Subcutaneous abdominal adipose tissue (tissue), 5 donors: ENCODE measurements around the gene PAXX.
"Not testable (repeated sequence)": the region's sequence is repeated elsewhere in the genome, so short reads cannot be mapped to it uniquely, and the experiment has no call there.

Source experiments
- H3K27ac ChIP-seq: one replicate; pipeline ENCODE4 v1.7.0; 2013; ENCODE audit warnings: low read depth, mild to moderate bottlenecking, inconsistent platforms, low read length, moderate library complexity
- H3K27me3 ChIP-seq, 5 donors: one replicate each; pipeline ENCODE4 v1.7.0; 2013; ENCODE audit warnings: low read length in 5 of 5, inconsistent platforms in 1 of 5; ENCODE audit not compliant: control insufficient read depth in 5 of 5, insufficient read depth in 4 of 5
- H3K36me3 ChIP-seq, 5 donors: one replicate each; pipeline ENCODE4 v1.7.0; 2013; ENCODE audit warnings: low read length in 5 of 5; ENCODE audit not compliant: control insufficient read depth in 5 of 5, insufficient read depth in 5 of 5
- H3K4me1 ChIP-seq, 5 donors: one replicate each; pipeline ENCODE4 v1.7.0; 2013; ENCODE audit warnings: low read length in 5 of 5, mild to moderate bottlenecking in 3 of 5, moderate library complexity in 1 of 5; ENCODE audit not compliant: control insufficient read depth in 5 of 5, insufficient read depth in 5 of 5
- H3K4me3 ChIP-seq, 5 donors: one replicate each; pipeline ENCODE4 v1.7.0; 2013; ENCODE audit warnings: low read length in 5 of 5, low read depth in 1 of 5
- H3K9ac ChIP-seq, 5 donors: one replicate each; pipeline ENCODE4 v1.7.0; 2013; ENCODE audit warnings: low read length in 5 of 5, mild to moderate bottlenecking in 4 of 5, moderate library complexity in 3 of 5
- H3K9me3 ChIP-seq, 5 donors: one replicate each; pipeline ENCODE4 v1.7.0; 2013; ENCODE audit warnings: low read length in 5 of 5; ENCODE audit not compliant: control insufficient read depth in 5 of 5
- donor health status: healthy.
- donor health status: healthy.
- donor health status: healthy.
- donor health status: healthy.
- donor health status: healthy.

Gene PAXX

DNA sequence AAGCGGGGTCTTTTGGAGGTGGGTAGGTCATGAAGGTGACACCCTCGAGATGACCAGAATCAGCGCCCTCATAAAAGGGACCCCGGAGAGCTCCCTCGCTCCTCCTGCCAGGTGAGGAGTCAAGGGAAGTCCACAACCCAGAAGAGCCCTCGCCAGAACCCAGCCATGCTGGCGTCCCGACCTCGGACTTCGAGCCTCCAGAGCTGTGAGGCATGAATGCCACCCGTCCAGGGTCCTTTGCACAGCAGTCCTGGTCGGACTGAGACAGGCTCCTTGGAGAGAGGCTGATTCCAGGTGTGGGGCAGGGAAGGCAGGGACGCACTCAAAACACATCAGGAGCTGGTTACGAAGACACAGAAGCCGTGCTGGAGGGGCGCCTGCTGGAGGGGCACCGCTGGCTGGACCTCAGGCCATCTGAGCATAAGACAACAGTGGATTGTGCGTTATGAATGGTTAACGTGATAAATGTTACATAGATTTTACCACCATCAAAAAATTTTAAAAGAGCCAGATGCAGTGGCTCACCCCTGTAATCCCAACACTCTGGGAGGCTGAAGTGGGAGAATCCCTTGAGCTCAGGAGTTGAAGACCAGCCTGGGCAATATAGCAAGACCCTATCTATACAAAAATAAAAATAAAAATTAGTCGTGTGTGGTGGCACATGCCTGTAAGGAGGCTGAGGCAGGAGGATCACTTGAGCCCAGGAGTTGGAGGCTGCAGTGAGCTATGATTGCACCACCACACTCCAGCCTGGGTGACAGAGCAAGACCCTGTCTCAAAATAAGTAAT, 9.8 kb downstream of the PAXX start:
- H3K4me1 ChIP-seq, result peaks cover 0 to 13% (median 5%) of the 10 kb centered on the region in 5 donors
- H3K4me3 ChIP-seq, result no peak overlapping the region
- H3K27ac ChIP-seq, result no peak overlapping the region
- H3K27me3 ChIP-seq, result peaks cover 0 to 6% (median 1%) of the 10 kb centered on the region in 5 donors
- H3K9me3 ChIP-seq, result peaks cover 0 to 3% (median 0%) of the 10 kb centered on the region in 5 donors
- H3K36me3 ChIP-seq, result no peaks in the 10 kb centered on the region
- no peak overlapping the region for H3K9ac ChIP-seq

DNA sequence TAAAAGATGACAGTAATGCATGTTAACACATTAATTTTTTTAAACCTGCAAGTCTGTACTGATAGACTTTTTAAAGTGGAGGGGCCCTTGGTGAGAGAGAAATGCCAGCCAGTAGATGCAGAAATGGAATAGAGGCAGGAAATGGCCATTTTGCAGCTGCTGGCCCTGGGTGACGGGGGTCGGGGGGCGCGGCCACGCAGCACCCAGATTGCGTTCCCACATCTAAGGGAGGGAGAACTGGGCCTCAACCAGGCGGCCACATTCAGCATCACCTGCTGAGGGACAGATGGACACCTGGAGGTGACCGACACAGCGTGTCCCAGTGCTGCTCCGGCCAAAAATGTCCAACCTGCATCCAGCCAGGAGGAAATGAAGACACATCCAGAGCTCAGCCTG, 10.4 kb downstream of the PAXX start:
- Histone ChIP-seq H3K9ac (no peak overlapping the region), H3K4me1 (peaks cover 0 to 13% (median 5%) of the 10 kb centered on the region in 5 donors), H3K27me3 (no peaks in the 10 kb centered on the region), H3K36me3 (peaks cover 0 to 4% (median under 1%) of the 10 kb centered on the region in 5 donors), H3K27ac (no peak overlapping the region), H3K9me3 (peaks cover 0 to 3% (median 0%) of the 10 kb centered on the region in 5 donors), H3K4me3 (no peak overlapping the region)

DNA sequence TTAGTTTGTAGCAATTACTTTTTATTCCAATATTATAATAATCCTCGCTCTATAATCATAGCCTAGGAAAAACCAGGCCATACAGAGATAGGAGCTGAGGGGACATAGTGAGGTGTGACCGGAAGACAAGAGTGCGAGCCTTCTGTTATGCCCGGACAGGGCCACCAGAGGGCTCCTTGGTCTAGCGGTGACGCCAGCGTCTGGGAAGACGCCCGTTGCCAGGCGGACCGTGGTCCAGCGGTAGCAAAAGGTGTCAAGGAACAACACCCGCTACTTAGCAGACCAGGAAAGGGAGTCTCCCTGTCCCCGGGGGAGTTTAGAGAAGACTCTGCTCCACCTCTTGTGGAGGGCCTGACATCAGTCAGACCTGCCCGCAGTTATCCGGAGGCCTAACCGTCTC, 12.1 kb downstream of the PAXX start:
- Histone ChIP-seq H3K4me1 (peaks cover 0 to 13% (median 5%) of the 10 kb centered on the region in 5 donors), H3K36me3 (peaks cover 0 to 16% (median 9%) of the 10 kb centered on the region in 5 donors)
- H3K9me3 ChIP-seq, H3K27ac ChIP-seq, H3K9ac ChIP-seq, H3K27me3 ChIP-seq, H3K4me3 ChIP-seq: not testable (repeated sequence)

DNA sequence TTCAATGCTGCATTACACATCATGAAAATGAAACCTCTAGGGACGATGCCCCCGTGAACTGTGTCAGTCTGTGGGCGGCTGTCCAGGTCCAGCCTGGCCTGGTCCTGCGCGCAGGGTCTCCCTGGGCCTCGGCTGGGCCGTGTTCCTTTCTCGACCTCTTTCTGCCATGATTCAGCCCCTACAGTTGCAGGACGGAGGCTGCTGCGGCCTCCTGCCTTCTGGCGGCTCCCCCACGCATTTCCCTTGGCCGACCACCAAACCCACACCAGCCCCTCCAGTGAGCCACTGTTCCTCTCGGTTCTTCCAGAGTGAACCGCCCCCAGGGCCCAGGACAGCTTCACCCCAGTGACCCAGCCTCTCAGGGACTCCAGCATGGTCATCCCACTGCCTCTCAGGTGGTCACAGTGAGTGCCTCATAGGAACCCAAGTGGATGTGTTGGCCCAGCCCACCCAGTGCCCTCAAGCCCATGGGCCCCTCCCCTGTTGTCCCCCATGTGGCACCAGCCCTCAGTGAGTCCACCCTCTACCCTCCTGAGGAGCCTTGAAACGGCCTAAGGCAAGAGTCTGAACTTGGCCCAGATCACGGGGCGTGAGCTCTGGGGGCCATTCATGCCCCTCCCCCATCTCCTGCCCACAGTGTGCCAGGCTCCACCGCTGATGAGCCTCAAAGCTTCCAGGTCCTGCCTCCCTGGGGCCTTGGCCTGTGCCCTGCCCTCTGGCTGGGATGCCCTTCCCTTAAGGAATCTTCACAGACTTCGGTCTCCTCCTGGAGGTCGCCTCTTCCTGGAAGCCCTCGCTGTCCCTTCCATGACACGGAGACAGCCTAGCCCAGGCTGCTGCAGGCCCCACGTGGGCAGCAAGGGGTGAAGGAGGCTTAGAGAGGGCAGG, 14.1 kb downstream of the PAXX start:
- H3K4me1 ChIP-seq, result peaks cover 0 to 3% (median 0%) of the 10 kb centered on the region in 5 donors
- H3K36me3 ChIP-seq, result peaks cover 0 to 30% (median 17%) of the 10 kb centered on the region in 5 donors
- no peak overlapping the region for H3K27ac ChIP-seq

DNA sequence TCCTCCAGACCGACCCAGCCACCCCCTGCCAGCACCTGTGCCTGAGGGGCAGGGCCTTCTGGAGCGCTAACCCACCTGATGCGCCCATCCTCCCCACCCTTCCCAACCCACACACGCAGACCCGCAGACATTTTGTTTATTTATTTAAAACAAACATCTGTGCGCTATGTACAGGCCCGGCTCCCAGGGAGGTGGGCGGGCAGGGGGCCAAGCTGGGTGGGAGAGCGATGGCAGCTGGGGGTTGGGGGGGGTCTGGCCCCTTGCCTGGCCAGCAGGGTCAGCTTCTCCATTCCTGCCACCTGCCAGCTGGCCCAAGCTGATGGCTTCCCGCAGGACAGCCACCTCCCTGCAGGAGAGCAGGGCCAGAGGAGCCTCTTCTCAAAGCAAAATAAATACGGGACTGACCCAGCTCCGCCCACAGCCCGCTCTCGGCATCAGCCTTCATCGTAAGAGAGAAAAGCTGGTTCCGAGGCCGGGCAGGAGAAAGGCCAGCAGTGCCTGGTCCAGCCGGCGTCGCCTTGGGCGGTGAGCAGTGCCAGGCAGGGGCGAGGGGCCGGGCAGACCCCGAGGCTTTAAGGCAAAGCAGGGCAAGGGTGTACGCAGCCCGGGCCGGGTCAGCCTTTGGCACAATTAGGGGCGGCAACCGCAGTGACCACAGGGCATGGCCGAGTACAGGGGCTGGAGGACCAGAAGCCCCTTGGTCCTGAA, 15.0 kb downstream of the PAXX start:
- Histone ChIP-seq H3K4me3 (no peak overlapping the region), H3K36me3 (peaks cover 0 to 38% (median 25%) of the 10 kb centered on the region in 5 donors), H3K27me3 (no peaks in the 10 kb centered on the region), H3K9me3 (peaks cover 0 to 3% (median 0%) of the 10 kb centered on the region in 5 donors), H3K27ac (no peak overlapping the region), H3K9ac (no peak overlapping the region), H3K4me1 (no peaks in the 10 kb centered on the region)

More for the DNA sequence above, 14.1 kb downstream of the PAXX start:
- Histone ChIP-seq H3K9me3 (peaks cover 0 to 3% (median 0%) of the 10 kb centered on the region in 5 donors), H3K27me3 (no peaks in the 10 kb centered on the region), H3K4me3 (no peak overlapping the region), H3K9ac (no peak overlapping the region)

DNA sequence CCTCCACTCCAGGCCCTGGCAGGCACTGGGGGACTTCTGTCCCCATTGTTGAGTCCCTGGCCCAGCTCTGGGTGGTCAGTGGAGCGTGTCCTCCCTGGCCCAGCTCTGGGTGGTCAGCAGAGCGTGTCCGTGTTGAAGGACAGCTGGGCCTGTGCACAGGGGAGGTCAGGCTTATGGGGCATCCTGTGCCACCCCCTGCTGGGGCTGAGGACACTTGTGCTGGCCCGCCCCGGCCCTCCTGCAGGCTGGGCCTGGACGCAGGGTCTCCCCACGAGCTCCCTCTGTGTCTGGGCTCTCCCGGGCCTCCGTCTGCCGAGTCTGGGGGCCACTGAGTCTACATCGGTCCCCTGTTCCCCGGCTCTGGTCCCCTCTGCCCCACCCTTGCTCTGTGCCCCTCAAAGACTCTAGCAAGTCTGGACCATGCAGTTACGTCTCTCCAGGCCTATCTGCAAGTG, 15.6 kb downstream of the PAXX start:
- H3K9me3 ChIP-seq, result peaks cover 0 to 3% (median 0%) of the 10 kb centered on the region in 5 donors
- no peaks in the 10 kb centered on the region for H3K27me3 ChIP-seq
- no peak overlapping the region for H3K9ac ChIP-seq
- H3K4me1 ChIP-seq, result no peaks in the 10 kb centered on the region
- no peak overlapping the region for H3K27ac ChIP-seq
- peaks cover 0 to 44% (median 30%) of the 10 kb centered on the region in 5 donors for H3K36me3 ChIP-seq
- H3K4me3 ChIP-seq, result no peak overlapping the region

DNA sequence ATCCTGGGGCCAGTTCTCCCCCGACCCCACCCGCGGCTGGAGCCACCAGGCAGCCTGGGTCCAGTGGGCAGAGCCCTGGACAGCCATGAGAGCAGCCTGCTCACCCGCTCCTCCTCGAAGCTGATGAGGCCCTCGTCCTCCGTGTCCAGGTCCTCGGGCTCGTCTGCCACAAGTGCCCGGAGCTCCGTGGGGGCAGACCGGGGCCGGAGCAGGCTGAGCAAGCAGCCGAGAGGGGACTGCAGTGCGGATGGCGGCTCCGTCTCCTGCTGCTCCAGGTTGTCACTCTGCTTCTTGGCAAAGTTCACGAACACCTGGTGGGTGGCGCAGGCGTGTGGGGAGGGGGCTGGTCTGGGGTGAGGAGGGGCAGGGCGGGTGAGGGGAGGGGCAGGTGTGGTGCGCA, 16.1 kb downstream of the PAXX start:
- Histone ChIP-seq H3K9ac (no peak overlapping the region), H3K27ac (no peak overlapping the region), H3K4me3 (no peak overlapping the region), H3K27me3 (no peaks in the 10 kb centered on the region), H3K4me1 (no peaks in the 10 kb centered on the region), H3K36me3 (peaks cover 0 to 47% (median 32%) of the 10 kb centered on the region in 5 donors), H3K9me3 (peaks cover 0 to 3% (median 0%) of the 10 kb centered on the region in 5 donors)

DNA sequence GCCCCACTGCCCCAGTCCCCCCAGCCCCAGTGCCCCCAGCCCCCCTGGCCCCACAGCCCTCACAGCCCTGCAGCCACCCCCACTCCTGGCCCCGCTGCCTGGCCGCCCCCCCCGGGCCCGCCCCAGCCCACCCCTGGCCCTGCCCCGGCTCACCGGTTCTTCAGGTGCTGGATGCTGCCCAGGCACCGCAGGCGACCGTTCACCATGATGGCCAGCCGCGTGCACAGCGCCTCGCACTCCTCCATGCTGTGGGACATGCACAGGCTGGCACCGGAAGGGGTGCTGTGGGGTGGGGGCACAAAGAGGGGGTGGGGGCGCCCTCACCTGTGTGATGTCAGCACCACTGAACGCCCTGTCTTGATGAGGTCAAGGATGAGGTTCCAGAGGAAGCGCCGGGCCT, 17.0 kb downstream of the PAXX start:
- peaks cover 0 to 3% (median 0%) of the 10 kb centered on the region in 5 donors for H3K9me3 ChIP-seq
- H3K36me3 ChIP-seq, result peaks cover 0 to 56% (median 39%) of the 10 kb centered on the region in 5 donors
- H3K27ac ChIP-seq, result no peak overlapping the region
- no peaks in the 10 kb centered on the region for H3K27me3 ChIP-seq
- no peak overlapping the region for H3K4me3 ChIP-seq
- no peak overlapping the region for H3K9ac ChIP-seq
- H3K4me1 ChIP-seq, result no peaks in the 10 kb centered on the region

DNA sequence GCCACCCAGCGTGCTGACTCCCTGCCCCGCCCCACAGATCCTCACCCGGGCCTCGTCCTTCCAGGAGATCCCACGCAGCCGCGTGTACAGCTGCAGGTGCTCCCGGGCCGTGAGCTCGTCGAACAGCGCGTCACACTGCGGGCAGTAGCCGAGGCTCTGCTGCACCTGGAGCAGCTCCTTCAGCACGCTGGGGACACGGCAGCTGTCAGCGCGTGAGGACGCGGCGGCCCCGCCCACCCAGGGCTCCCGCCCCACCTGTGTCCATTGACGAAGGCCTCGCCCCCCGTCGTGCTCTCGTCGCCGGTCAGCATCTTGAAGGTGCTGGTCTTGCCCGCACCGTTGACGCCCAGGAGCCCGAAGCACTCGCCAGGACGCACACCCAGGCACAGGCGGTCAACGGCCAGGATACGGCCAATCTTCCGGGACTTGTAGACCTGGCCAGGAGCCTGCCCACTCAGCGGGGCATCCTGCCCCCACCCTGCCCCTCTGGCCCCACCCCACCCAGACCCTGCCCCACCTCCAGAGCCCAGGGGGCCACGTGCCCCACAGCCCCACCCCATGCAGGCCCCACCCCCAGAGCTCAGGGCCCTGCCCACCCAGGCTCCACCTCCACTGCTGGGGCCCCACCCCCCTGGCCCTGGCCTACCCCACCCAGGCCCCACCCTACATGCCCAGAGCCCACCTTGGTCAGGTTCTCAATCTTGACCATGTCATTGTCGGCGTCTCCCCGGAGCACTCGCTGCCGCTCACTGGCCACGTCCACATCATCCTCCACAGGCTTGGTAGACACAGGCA, 17.9 kb downstream of the PAXX start:
- no peak overlapping the region for H3K9ac ChIP-seq
- no peaks in the 10 kb centered on the region for H3K9me3 ChIP-seq
- no peak overlapping the region for H3K4me3 ChIP-seq
- H3K36me3 ChIP-seq, result peaks cover 0 to 65% (median 48%) of the 10 kb centered on the region in 5 donors
- H3K27ac ChIP-seq, result no peak overlapping the region
- no peaks in the 10 kb centered on the region for H3K4me1 ChIP-seq
- no peaks in the 10 kb centered on the region for H3K27me3 ChIP-seq
